Stimulated activated CD8-positive, alpha-beta memory T cell treated with anti-CD3 and anti-CD28 coated beads, Interleukin-7, amount 100 ng/mL, for 24 hours (primary cell): ENCODE results near the gene NOC4L.

ENCODE experiments used
- DNase-seq: peaks from one replicate; pipeline ENCODE4 v3.0.0-alpha.2; 2020; ENCODE audit warnings: low read depth

The NOC4L gene

GRCh38 chr12:132170094-132170636 lies 25.9 kb downstream of the NOC4L start:
- no peak for DNase-seq

- DNase-seq: no peak
Observed at GRCh38 chr12:132170637-132171292, 26.5 kb downstream of the NOC4L start.

GRCh38 chr12:132171293-132171967 lies 27.2 kb downstream of the NOC4L start:
- no peak for DNase-seq

DNA sequence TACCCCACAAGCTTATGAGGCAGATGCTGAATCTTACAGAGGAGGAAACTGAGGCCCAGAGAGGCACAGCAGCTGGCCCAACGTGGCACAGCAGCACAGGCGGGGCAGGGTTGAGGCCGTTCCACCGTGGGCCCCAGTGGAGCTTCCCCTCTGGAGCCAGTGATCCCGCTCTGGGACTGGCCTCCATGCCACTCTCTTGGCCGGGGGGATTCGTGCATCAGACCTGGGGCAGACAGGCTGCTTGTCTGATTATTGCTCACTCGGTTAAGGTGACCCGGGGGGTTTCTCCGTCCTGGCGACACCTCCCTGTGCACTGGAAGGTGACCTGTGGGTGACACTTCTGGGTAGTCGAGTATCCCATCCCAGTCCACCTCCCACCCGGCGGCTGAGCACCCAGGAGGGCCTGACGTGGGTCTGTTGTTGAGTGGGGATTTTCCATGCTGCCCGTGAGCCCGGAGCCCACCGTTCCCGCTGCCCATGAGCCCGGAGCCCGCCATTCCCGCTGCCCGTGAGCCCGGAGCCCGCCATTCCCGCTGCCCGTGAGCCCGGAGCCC lies 27.8 kb downstream of the NOC4L start:
- no peak for DNase-seq

- DNase-seq: no peak
Observed at GRCh38 chr12:132172619-132173018, 28.4 kb downstream of the NOC4L start.

DNA sequence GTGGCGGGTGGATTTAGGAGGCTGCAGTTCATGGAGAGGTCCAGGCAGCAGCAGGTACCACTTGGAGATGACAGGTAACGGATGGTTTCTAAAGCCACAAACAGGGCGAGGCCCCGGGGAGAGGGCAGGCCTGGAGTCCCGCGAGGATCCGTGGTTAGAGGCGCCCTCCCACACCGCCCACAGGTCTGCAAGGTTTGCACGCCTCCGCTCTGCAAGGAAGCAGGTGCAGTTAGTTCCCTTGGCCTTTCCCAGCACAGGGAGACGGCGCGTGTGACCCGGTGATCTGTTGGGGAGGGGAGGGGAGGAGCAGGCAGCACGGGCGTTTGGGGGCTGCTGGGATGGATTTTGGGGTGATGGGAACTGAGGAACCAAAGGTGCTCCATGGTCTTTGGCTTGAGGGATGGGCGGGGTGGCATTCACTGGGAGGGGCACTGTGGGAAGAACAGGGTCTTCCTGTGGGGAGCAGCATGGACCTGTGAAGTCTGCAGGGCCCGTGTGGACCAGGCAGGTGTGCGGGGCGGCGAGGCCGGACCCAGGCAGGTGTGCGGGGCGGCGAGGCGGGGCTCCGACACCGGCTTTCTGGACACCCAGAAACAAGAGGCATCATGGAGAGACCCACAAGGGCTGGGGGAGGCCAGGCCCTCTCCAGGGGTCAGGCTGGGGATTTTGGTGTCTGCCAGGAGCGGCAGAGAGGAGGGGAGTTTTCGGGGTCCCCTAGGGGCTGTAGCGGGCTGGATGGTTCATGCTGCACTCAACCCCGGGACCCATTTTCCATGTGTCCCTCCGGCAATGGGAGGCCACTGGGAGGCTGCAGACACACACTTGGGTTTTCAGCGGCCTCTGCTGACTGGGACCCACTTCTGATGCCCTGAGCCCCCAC lies 29.1 kb downstream of the NOC4L start:
- no peak for DNase-seq

GRCh38 chr12:132174015-132174838 lies 30.0 kb downstream of the NOC4L start:
- no peak for DNase-seq

DNA sequence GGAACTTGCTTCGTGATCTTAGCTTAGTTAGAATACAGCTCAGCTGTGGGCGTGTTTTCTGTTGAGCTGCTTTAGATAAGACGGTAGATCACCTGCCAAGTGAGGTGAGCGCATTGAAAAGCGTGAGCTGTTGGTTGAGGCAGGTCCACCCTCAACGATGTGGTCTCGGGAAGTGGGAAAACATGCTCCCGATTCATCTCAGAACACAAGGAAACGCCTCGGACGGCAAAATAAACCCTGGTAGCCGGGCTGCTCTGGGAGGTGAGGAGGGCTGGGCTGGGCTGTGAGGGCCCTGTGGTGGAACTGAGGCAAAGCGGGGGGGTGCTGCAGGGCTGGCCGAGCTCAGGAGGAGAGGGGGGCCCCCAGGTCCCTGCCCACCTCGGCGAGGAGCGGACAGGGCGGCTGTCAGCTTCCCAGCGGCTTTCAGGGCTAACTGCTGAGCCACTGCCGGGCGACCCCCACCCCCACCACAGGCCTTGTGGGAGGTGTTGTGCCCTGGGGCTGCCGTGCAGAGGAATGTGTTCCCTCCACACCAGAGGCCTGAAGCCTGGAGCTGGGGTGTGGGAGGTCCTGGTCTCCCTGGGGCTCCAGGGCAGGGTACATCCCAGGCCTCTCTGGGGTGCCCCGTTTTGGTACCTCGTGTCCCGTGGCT lies 30.7 kb downstream of the NOC4L start:
- DNase-seq: no peak

GRCh38 chr12:132175496-132176384 lies 31.5 kb downstream of the NOC4L start:
- no peak for DNase-seq

DNA sequence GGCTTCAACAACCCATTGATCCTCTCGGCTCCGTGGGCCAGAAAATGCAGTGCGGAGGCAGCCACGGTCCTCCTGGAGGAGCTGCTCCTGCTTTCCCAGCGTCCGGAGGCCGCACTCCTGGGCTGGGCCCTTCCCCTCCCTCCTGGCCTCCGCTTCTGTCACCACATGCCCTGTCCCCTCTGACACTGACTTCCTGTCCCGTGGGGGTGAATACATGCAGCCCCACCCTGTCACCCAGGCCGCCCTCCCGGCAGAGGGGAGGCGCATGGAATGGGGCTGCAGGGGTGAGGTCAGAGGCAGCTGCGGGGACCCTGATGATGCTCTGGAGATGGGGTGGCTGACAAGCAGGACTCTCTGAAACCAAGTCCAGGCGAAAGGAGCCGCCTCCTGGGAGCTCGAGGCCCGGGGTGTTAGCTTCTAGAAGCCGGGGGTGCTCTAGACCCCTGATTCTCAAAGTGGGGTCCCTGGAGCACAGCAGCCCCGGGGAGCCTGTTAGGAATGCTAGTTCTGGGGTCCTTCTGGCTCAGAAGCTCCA lies 32.2 kb downstream of the NOC4L start:
- DNase-seq: no peak

DNA sequence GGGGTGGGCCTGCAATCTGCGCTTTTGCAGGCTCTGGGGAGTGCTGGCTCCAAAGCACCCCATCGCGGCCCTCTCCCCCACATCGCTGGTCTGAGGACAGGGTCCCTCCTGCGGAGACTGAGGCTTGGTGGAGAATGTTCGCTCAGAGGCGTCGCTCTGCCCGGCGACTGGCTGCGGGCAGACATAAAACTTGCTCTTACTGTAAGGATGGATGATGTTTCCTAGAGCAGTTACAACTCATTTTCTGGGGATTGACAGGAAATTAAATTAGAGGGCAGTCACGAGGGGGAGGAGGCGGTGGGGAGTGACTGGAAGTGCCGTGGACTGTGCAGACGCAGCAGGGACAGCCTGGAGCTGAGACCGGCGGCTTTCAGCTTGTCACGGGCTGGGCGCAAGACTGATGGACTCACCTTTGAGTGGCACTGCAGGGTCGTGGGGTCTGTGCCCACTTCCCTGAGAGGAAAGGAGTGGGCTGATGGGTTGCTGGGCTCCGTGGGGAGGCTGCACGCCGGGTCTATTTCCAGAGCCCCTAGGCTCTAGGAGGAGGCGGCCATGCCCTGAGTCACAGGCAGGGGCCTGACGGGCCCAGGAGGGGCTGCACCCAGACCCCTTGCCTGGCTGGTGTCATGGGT lies 32.8 kb downstream of the NOC4L start:
- DNase-seq: no peak

- no peak for DNase-seq
Observed at GRCh38 chr12:132178316-132178715, 34.1 kb downstream of the NOC4L start.

- DNase-seq: no peak
Observed at GRCh38 chr12:132178801-132179401, 34.6 kb downstream of the NOC4L start.

- DNase-seq: no peak
Observed at GRCh38 chr12:132179431-132180362, 35.4 kb downstream of the NOC4L start.

GRCh38 chr12:132180648-132181546 lies 36.6 kb downstream of the NOC4L start:
- DNase-seq: no peak

DNA sequence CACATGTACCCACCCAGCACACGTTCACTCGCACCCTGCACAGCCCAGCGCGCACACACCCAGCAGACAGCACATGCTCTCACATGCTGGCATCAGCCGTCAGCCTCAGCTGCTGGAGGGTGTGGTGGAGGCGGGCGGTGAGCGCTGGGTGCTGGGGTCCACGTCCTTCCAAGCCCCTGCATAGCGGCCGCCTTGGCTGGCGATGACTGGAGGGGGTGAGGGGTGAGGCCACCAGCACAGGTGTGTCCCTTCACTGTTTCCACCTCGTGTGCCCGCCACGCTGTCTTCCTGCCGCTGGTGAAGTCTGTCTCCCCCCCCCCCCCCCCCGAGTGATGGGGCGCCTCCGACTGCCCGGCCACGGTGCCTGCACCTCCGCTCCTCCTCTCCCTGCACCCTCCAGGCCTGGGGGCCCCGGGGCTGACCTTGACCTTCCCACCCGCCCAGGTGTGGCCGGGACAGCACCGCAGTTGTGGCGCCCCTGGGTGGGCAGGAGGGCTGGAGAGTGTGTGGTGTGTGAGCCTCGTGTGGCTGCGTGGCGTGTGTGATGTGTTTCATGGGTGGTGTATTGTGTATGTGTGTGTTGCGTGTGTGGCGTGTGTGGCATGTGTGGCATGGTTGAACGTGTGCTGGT lies 37.4 kb downstream of the NOC4L start:
- DNase-seq: no peak
